K562 (cell line): Measurements from ENCODE around the gene CDPF1. TPM values are rescaled to one million over a fixed set of nuclear protein-coding genes. Genes with fewer than 3 reads are reported as not detected.

Experiments used
- ARID4B ChIP-seq: sonication (generic); formaldehyde crosslinking; IDR thresholded peaks from 2 replicates; pipeline ENCODE4 v1.8.0; 2022; ENCODE audit warnings: mild to moderate bottlenecking, missing genetic modification reagents
- CBFA2T2 ChIP-seq: fragments of 450-650 bp; conservative IDR thresholded peaks from 2 replicates; pipeline ENCODE4 v1.6.1; 2017; ENCODE audit warnings: mild to moderate bottlenecking
- CLOCK ChIP-seq: fragments of 250-450 bp; sonication (Bioruptor Pico); IDR thresholded peaks from 2 replicates; pipeline ENCODE4 v1.4.0; 2020; ENCODE audit warnings: mild to moderate bottlenecking, moderate library complexity, borderline replicate concordance
- ETV1 ChIP-seq: fragments of 450-650 bp; conservative IDR thresholded peaks from 2 replicates; pipeline ENCODE4 v1.6.1; 2016; ENCODE audit warnings: missing genetic modification characterization, control low read depth, low read depth, missing compliant biosample characterization
- FOXO4 ChIP-seq: fragments of 450-650 bp; formaldehyde crosslinking; IDR thresholded peaks from 2 replicates; pipeline ENCODE4 v1.4.0; 2020; ENCODE audit warnings: mild to moderate bottlenecking, moderate library complexity
- L3MBTL2 ChIP-seq: fragments of 450-650 bp; IDR thresholded peaks from 2 replicates; pipeline ENCODE4 v1.6.1; 2016; ENCODE audit warnings: mild to moderate bottlenecking, moderate library complexity
- MAFF ChIP-seq: IDR thresholded peaks from 2 replicates; pipeline ENCODE4 v1.6.1; 2012; ENCODE audit warnings: low read length, improper control_type of control experiment
- MED1 ChIP-seq: sonication (generic); formaldehyde crosslinking; IDR thresholded peaks from 2 replicates; pipeline ENCODE4 v1.8.1; 2023; ENCODE audit warnings: missing genetic modification reagents, borderline replicate concordance
- MITF ChIP-seq: IDR thresholded peaks from 2 replicates; pipeline ENCODE4 v1.6.1; 2014; ENCODE audit warnings: antibody characterized with exemption
- NFE2 ChIP-seq: IDR thresholded peaks from 2 replicates; pipeline ENCODE4 v1.6.1; 2014; ENCODE audit warnings: antibody characterized with exemption, low read depth
- SLC30A9 ChIP-seq: fragments of 250-450 bp; sonication (Bioruptor Pico); IDR thresholded peaks from 2 replicates; pipeline ENCODE4 v1.8.0; 2022; ENCODE audit warnings: mild to moderate bottlenecking, moderate library complexity
- SREBF1 ChIP-seq: fragments of 150-350 bp; IDR thresholded peaks from 2 replicates; pipeline ENCODE4 v1.6.1; 2014; ENCODE audit warnings: antibody characterized with exemption, low read depth, low read length, borderline replicate concordance
- ZBTB12 ChIP-seq: fragments of 250-450 bp; sonication (Bioruptor Pico); IDR thresholded peaks from 2 replicates; pipeline ENCODE4 v1.4.0; 2020
- ZBTB43 ChIP-seq: sonication (generic); formaldehyde crosslinking; IDR thresholded peaks from 2 replicates; pipeline ENCODE4 v1.8.0; 2023; ENCODE audit warnings: mild to moderate bottlenecking, missing genetic modification reagents
- ZNF124 ChIP-seq: sonication (generic); formaldehyde crosslinking; IDR thresholded peaks from 2 replicates; pipeline ENCODE4 v1.8.1; 2022; ENCODE audit warnings: missing genetic modification reagents
- ZNF3 ChIP-seq: fragments of 250-450 bp; sonication (Bioruptor Pico); IDR thresholded peaks from 2 replicates; pipeline ENCODE4 v1.5.0; 2021; ENCODE audit warnings: mild to moderate bottlenecking, moderate library complexity
- polyA plus RNA-seq, 8 experiments: library from polyadenylated mRNA; depleted of rRNA in 4 of 8; stranded (reverse) in 5 of 8; unstranded in 3 of 8; fragments of >200 nt; fragmentation: Nextera tagmentation in 2 of 8; fragmentation: Illumina TruSeq in 1 of 8; extraction: Ambion mirVana in 2 of 8; extraction: Trizol in 1 of 8; gene quantifications; 2 replicates each; pipeline versions ENCODE4 v1.2.1 to v1.2.3, GENCODE V29; 2011 to 2014; ENCODE audit warnings: inconsistent platforms in 1 of 8, missing spikeins in 1 of 8
- total RNA-seq, 7 experiments: library from RNA; depleted of rRNA in 6 of 7; stranded (reverse); fragments of >200 nt in 6 of 7; fragmentation: Illumina TruSeq in 2 of 7; extraction: Trizol in 2 of 7; gene quantifications; 2 replicates each; pipeline versions ENCODE4 v1.2.1 to v1.2.3, GENCODE V29; 2011 to 2021; ENCODE audit warnings: low replicate concordance in 1 of 7

The CDPF1 gene
- total and polyA plus RNA-seq, 9 of the 15 experiments (the other 6 are each of a cell fraction or from before 2014, with no cell fraction given), result 0.84 to 19.5 (median 9.1) TPM

GRCh38 chr22:46241396-46242007 lies 8.6 kb downstream of the CDPF1 start (continued):
- TF ChIP-seq ZBTB43 (CRISPR knock-in tag), result no peak
- peak; percentile 64 for TF ChIP-seq CBFA2T2
- TF ChIP-seq ZNF124, result no peak
- TF ChIP-seq ZBTB12 (CRISPR knock-in tag), result no peak
- TF ChIP-seq SREBF1, result no peak
- no peak for TF ChIP-seq L3MBTL2
- no peak for TF ChIP-seq ARID4B
- TF ChIP-seq MED1 (CRISPR knock-in tag), result no peak
- no peak for TF ChIP-seq ZNF3
- no peak for TF ChIP-seq CLOCK
- no peak for TF ChIP-seq NFE2
- TF ChIP-seq FOXO4 (CRISPR knock-in tag), result no peak
- TF ChIP-seq SLC30A9 (CRISPR knock-in tag), result no peak
- no peak for TF ChIP-seq MITF
- TF ChIP-seq MAFF, result no peak
- TF ChIP-seq ETV1 (tag), result no peak
